K562 (cell line): ENCODE measurements around the gene PHF1. TPM values are rescaled to one million over a fixed set of nuclear protein-coding genes. Genes with fewer than 3 reads are reported as not detected.

Source experiments
- ARID1B ChIP-seq: fragments of 450-650 bp; IDR thresholded peaks from 2 replicates; pipeline ENCODE4 v1.6.1; 2016; ENCODE audit warnings: antibody characterized with exemption, mild to moderate bottlenecking, inconsistent platforms
- ARID2 ChIP-seq: fragments of 450-650 bp; IDR thresholded peaks from 2 replicates; pipeline ENCODE4 v1.6.1; 2017; ENCODE audit warnings: antibody characterized with exemption, mild to moderate bottlenecking
- GTF2E2 ChIP-seq: fragments of 200-800 bp; sonication (Bioruptor generic); IDR thresholded peaks from 2 replicates; pipeline ENCODE4 v1.6.1; 2016; ENCODE audit warnings: missing genetic modification characterization, missing compliant biosample characterization
- HES1 ChIP-seq: fragments of 450-650 bp; IDR thresholded peaks from 2 replicates; pipeline ENCODE4 v1.6.1; 2016; ENCODE audit warnings: low read depth, mild to moderate bottlenecking, moderate library complexity
- NFE2L1 ChIP-seq: fragments of 450-650 bp; IDR thresholded peaks from 2 replicates; pipeline ENCODE4 v1.6.1; 2016; ENCODE audit warnings: missing genetic modification characterization, low read depth, mild to moderate bottlenecking, missing compliant biosample characterization, moderate library complexity, borderline replicate concordance
- NFXL1 ChIP-seq: fragments of 450-650 bp; formaldehyde crosslinking; IDR thresholded peaks from 2 replicates; pipeline ENCODE4 v1.4.0; 2021; ENCODE audit warnings: mild to moderate bottlenecking
- NFYB ChIP-seq: IDR thresholded peaks from 2 replicates; pipeline ENCODE4 v1.6.1; 2011; ENCODE audit warnings: mild to moderate bottlenecking, moderate library complexity; ENCODE audit not compliant: insufficient read length; ENCODE audit errors: extremely low read depth
- PKNOX1 ChIP-seq: fragments of 450-650 bp; IDR thresholded peaks from 2 replicates; pipeline ENCODE4 v1.6.1; 2016
- RBM25 ChIP-seq: fragments of 200-400 bp; formaldehyde crosslinking; IDR thresholded peaks from 2 replicates; pipeline ENCODE4 v1.6.1; 2018; ENCODE audit warnings: low read length, low read depth, moderate library complexity; ENCODE audit not compliant: severe bottlenecking
- SNAPC5 ChIP-seq: fragments of 250-450 bp; sonication (Bioruptor Pico); IDR thresholded peaks from 2 replicates; pipeline ENCODE4 v1.8.0; 2021; ENCODE audit warnings: moderate library complexity, mild to moderate bottlenecking, inconsistent platforms
- SP2 ChIP-seq: IDR thresholded peaks from 2 replicates; pipeline ENCODE4 v1.6.1; 2011; ENCODE audit warnings: mild to moderate bottlenecking, low read depth, low read length, moderate library complexity; ENCODE audit not compliant: poor library complexity, severe bottlenecking; ENCODE audit errors: extremely low read depth
- SREBF1 ChIP-seq: fragments of 150-350 bp; IDR thresholded peaks from 2 replicates; pipeline ENCODE4 v1.6.1; 2014; ENCODE audit warnings: antibody characterized with exemption, low read depth, low read length, borderline replicate concordance
- ZBTB34 ChIP-seq: fragments of 250-450 bp; sonication (Bioruptor Pico); IDR thresholded peaks from 2 replicates; pipeline ENCODE4 v1.8.0; 2021; ENCODE audit warnings: mild to moderate bottlenecking, moderate library complexity
- ZNF174 ChIP-seq: fragments of 250-450 bp; sonication (Bioruptor Pico); IDR thresholded peaks from 2 replicates; pipeline ENCODE4 v1.4.0; 2020; ENCODE audit warnings: mild to moderate bottlenecking
- ZNF512 ChIP-seq: IDR thresholded peaks from 2 replicates; pipeline ENCODE4 v1.6.1; 2016; ENCODE audit warnings: missing genetic modification characterization, missing compliant biosample characterization
- ZNF639 ChIP-seq, 2 experiments: fragments of 200-800 bp in 1 of 2; sonication (Bioruptor generic) in 1 of 2; sonication (generic) in 1 of 2; formaldehyde crosslinking in 1 of 2; IDR thresholded peaks in 1 of 2; conservative IDR thresholded peaks in 1 of 2; 2 replicates each; pipeline versions ENCODE4 v1.5.0 to v1.6.1; 2016 to 2020; ENCODE audit warnings: missing compliant biosample characterization in 1 of 2, missing genetic modification characterization in 1 of 2, missing genetic modification reagents in 1 of 2
- ZNF644 ChIP-seq: fragments of 200-800 bp; sonication (Bioruptor generic); IDR thresholded peaks from 2 replicates; pipeline ENCODE4 v1.6.1; 2016; ENCODE audit warnings: low read depth, missing genetic modification characterization, missing compliant biosample characterization
- ZNF695 ChIP-seq: fragments of 450-650 bp; formaldehyde crosslinking; IDR thresholded peaks from 2 replicates; pipeline ENCODE4 v1.4.0; 2020; ENCODE audit warnings: mild to moderate bottlenecking, moderate library complexity
- ZSCAN32 ChIP-seq: fragments of 450-650 bp; formaldehyde crosslinking; IDR thresholded peaks from 2 replicates; pipeline ENCODE4 v1.4.0; 2020; ENCODE audit warnings: mild to moderate bottlenecking, moderate library complexity
- polyA plus RNA-seq, 8 experiments: library from polyadenylated mRNA; depleted of rRNA in 4 of 8; stranded (reverse) in 5 of 8; unstranded in 3 of 8; fragments of >200 nt; fragmentation: Nextera tagmentation in 2 of 8; fragmentation: Illumina TruSeq in 1 of 8; extraction: Ambion mirVana in 2 of 8; extraction: Trizol in 1 of 8; gene quantifications; 2 replicates each; pipeline versions ENCODE4 v1.2.1 to v1.2.3, GENCODE V29; 2011 to 2014; ENCODE audit warnings: inconsistent platforms in 1 of 8, missing spikeins in 1 of 8
- total RNA-seq, 7 experiments: library from RNA; depleted of rRNA in 6 of 7; stranded (reverse); fragments of >200 nt in 6 of 7; fragmentation: Illumina TruSeq in 2 of 7; extraction: Trizol in 2 of 7; gene quantifications; 2 replicates each; pipeline versions ENCODE4 v1.2.1 to v1.2.3, GENCODE V29; 2011 to 2021; ENCODE audit warnings: low replicate concordance in 1 of 7

PHF1 gene
- total and polyA plus RNA-seq, 9 of the 15 experiments (the other 6 are each of a cell fraction or from before 2014, with no cell fraction given): 3.7 to 64.2 (median 33.7) TPM

GRCh38 chr6:33420491-33421343, 9.9 kb downstream of the PHF1 start (continued):
- TF ChIP-seq NFE2L1 (tag) (no peak), SNAPC5 (no peak), HES1 (no peak), ZNF695 (CRISPR knock-in tag) (no peak), ARID1B (peak; percentile 48), RBM25 (no peak), ZNF174 (CRISPR knock-in tag) (no peak), SREBF1 (no peak), ZNF639 (CRISPR knock-in tag; conservative IDR thresholded peaks at IDR 0.05 in 1 of 2, IDR thresholded peaks at IDR 0.05 in 1 of 2) (no peak), GTF2E2 (tag) (no peak), NFXL1 (CRISPR knock-in tag) (no peak), ARID2 (no peak; the same call in 1 of the 2 replicates), ZNF644 (no peak), ZNF512 (tag) (peak; percentile 20; the same call in 1 of the 2 replicates), NFYB (no peak), ZBTB34 (CRISPR knock-in tag) (no peak), SP2 (no peak), ZSCAN32 (no peak), PKNOX1 (peak; percentile 85)
